MM.1S (cell line): ENCODE results near the gene FIGNL2.

Experiments
- DNase-seq: peaks from one replicate; pipeline ENCODE4 v3.0.0-alpha.2; 2015
- H2AFZ ChIP-seq: fragments of 300-600 bp; sonication (generic); 2 replicates; pipeline ENCODE4 v1.6.0; 2016; ENCODE audit warnings: antibody characterized with exemption, low read length
- H3F3A ChIP-seq: fragments of 300-600 bp; sonication (generic); 2 replicates; pipeline ENCODE4 v1.6.1; 2016; ENCODE audit warnings: mild to moderate bottlenecking, antibody characterized with exemption, low read length, moderate library complexity, mixed read lengths; ENCODE audit not compliant: insufficient read depth
- H3K27ac ChIP-seq: fragments of 300-600 bp; sonication (generic); 2 replicates; pipeline ENCODE4 v1.5.1; 2016; ENCODE audit warnings: mild to moderate bottlenecking, low read length
- H3K27me3 ChIP-seq: fragments of 300-600 bp; sonication (generic); replicated peaks from 2 replicates; pipeline ENCODE4 v1.6.0; 2016; ENCODE audit warnings: low read length; ENCODE audit not compliant: insufficient read depth
- H3K36me3 ChIP-seq: fragments of 300-600 bp; sonication (generic); replicated peaks from 2 replicates; pipeline ENCODE4 v1.6.1; 2016; ENCODE audit warnings: mild to moderate bottlenecking, low read length, mixed read lengths; ENCODE audit not compliant: insufficient read depth
- H3K4me1 ChIP-seq: fragments of 300-600 bp; sonication (generic); 2 replicates; pipeline ENCODE4 v1.6.1; 2016; ENCODE audit warnings: low read length, mixed read lengths
- H3K4me2 ChIP-seq: fragments of 300-600 bp; sonication (generic); 2 replicates; pipeline ENCODE4 v1.6.0; 2016; ENCODE audit warnings: low read depth, low read length
- H3K4me3 ChIP-seq: fragments of 300-600 bp; sonication (generic); 2 replicates; pipeline ENCODE4 v1.5.1; 2016; ENCODE audit warnings: low read length, mixed read lengths
- H3K79me2 ChIP-seq: fragments of 300-600 bp; sonication (generic); 2 replicates; pipeline ENCODE4 v1.6.1; 2016; ENCODE audit warnings: mixed run types, low read length, mixed read lengths
- H3K9ac ChIP-seq: fragments of 300-600 bp; sonication (generic); 2 replicates; pipeline ENCODE4 v1.6.1; 2016; ENCODE audit warnings: low read length, mixed read lengths
- H3K9me2 ChIP-seq: fragments of 300-600 bp; sonication (generic); replicated peaks from 2 replicates; pipeline ENCODE4 v1.6.1; 2016; ENCODE audit warnings: mild to moderate bottlenecking, low read length, mixed read lengths; ENCODE audit not compliant: insufficient read depth
- H3K9me3 ChIP-seq: fragments of 300-600 bp; sonication (generic); replicated peaks from 2 replicates; pipeline ENCODE4 v1.6.1; 2016; ENCODE audit warnings: mild to moderate bottlenecking, low read length, mixed read lengths; ENCODE audit not compliant: insufficient read depth
- H4K20me1 ChIP-seq: fragments of 300-600 bp; sonication (generic); 2 replicates; pipeline ENCODE4 v1.6.1; 2016; ENCODE audit warnings: mild to moderate bottlenecking, low read length, moderate library complexity, mixed read lengths; ENCODE audit not compliant: insufficient read depth
- CTCF ChIP-seq: fragments of 300-600 bp; sonication (generic); IDR thresholded peaks from 2 replicates; pipeline ENCODE4 v1.5.1; 2016; ENCODE audit warnings: antibody characterized with exemption, low read length, mixed read lengths
- EZH2 ChIP-seq: fragments of 300-600 bp; sonication (generic); optimal IDR thresholded peaks from 2 replicates; pipeline ENCODE3; 2017; ENCODE audit warnings: low read depth, mild to moderate bottlenecking, antibody characterized with exemption, low read length, mixed read lengths
- EZH2phosphoT487 ChIP-seq: fragments of 300-600 bp; sonication (generic); IDR thresholded peaks from 2 replicates; pipeline ENCODE4 v1.6.1; 2018; ENCODE audit warnings: antibody characterized with exemption, low read length

The FIGNL2 gene

GRCh38 chr12:51851413-51852124 is 3.1 kb upstream of the FIGNL2 start:
- Histone ChIP-seq H2AFZ (no peak overlapping the region), H3K36me3 (no peaks in the 10 kb centered on the region), H3K79me2 (no peaks in the 10 kb centered on the region), H3K4me3 (no peak overlapping the region), H3K4me1 (no peaks in the 10 kb centered on the region), H3K27me3 (peaks cover 56% of the 10 kb centered on the region), H3K27ac (no peak overlapping the region), H3K9me2 (no peaks in the 10 kb centered on the region), H3K9ac (no peak overlapping the region), H3K4me2 (no peak overlapping the region), H3K9me3 (no peaks in the 10 kb centered on the region), H4K20me1 (no peaks in the 10 kb centered on the region), H3F3A (no peaks in the 10 kb centered on the region)
- DNase-seq, result no peak
- TF ChIP-seq EZH2 (no peak), CTCF (no peak), EZH2phosphoT487 (no peak)

- no peaks in the 10 kb centered on the region for H4K20me1 ChIP-seq
- TF ChIP-seq EZH2 (no peak), EZH2phosphoT487 (no peak), CTCF (no peak)
- H3K27ac ChIP-seq, result no peak overlapping the region
- H3K4me1 ChIP-seq, result no peaks in the 10 kb centered on the region
- no peaks in the 10 kb centered on the region for H3K36me3 ChIP-seq
- no peak overlapping the region for H3K9ac ChIP-seq
- no peaks in the 10 kb centered on the region for H3K9me3 ChIP-seq
- no peak overlapping the region for H3K4me3 ChIP-seq
- H3K27me3 ChIP-seq, result peaks cover 56% of the 10 kb centered on the region
- no peaks in the 10 kb centered on the region for H3F3A ChIP-seq
- H2AFZ ChIP-seq, result no peak overlapping the region
- no peaks in the 10 kb centered on the region for H3K9me2 ChIP-seq
- DNase-seq, result no peak
- no peaks in the 10 kb centered on the region for H3K79me2 ChIP-seq
- no peak overlapping the region for H3K4me2 ChIP-seq
Measured at GRCh38 chr12:51850965-51851299, 2.4 kb upstream of the FIGNL2 start.

- peaks cover 56% of the 10 kb centered on the region for H3K27me3 ChIP-seq
Measured at GRCh38 chr12:51850081-51850964, 1.8 kb upstream of the FIGNL2 start.

More at GRCh38 chr12:51850081-51850964, 1.8 kb upstream of the FIGNL2 start:
- no peak overlapping the region for H3K4me2 ChIP-seq
- no peaks in the 10 kb centered on the region for H3F3A ChIP-seq
- no peak for DNase-seq
- H3K9me2 ChIP-seq, result no peaks in the 10 kb centered on the region
- H3K4me3 ChIP-seq, result no peak overlapping the region
- H3K4me1 ChIP-seq, result no peaks in the 10 kb centered on the region
- no peaks in the 10 kb centered on the region for H3K9me3 ChIP-seq
- H3K9ac ChIP-seq, result no peak overlapping the region
- no peaks in the 10 kb centered on the region for H3K36me3 ChIP-seq
- no peak for TF ChIP-seq CTCF
- no peak for TF ChIP-seq EZH2
- TF ChIP-seq EZH2phosphoT487, result no peak
- H2AFZ ChIP-seq, result no peak overlapping the region
- no peaks in the 10 kb centered on the region for H4K20me1 ChIP-seq
- no peaks in the 10 kb centered on the region for H3K79me2 ChIP-seq
- no peak overlapping the region for H3K27ac ChIP-seq
